Right atrium auricular region (tissue), 2 donors: ENCODE measurements around the gene SMYD3. TPM values are rescaled to one million over a fixed set of nuclear protein-coding genes. Genes with fewer than 3 reads are reported as not detected.

ENCODE experiments used
- DNase-seq: peaks from one replicate; pipeline ENCODE4 v3.0.0-alpha.2; 2019; ENCODE audit warnings: low spot score
- H3K27ac ChIP-seq, 2 donors: fragments of 200-600 bp; sonication (generic); 1 replicate in 1 of 2; 2 replicates in 1 of 2; pipeline ENCODE4 v1.5.1; 2016 to 2019
- H3K27me3 ChIP-seq, 2 donors: fragments of 200-600 bp; sonication (generic); one replicate each; pipeline versions ENCODE4 v1.5.1 to v1.6.0; 2017 to 2019
- H3K36me3 ChIP-seq: fragments of 200-600 bp; sonication (generic); one replicate; pipeline ENCODE4 v1.5.1; 2016
- H3K4me1 ChIP-seq, 2 donors: fragments of 200-600 bp; sonication (generic); one replicate each; pipeline versions ENCODE4 v1.5.1 to v1.6.0; 2017 to 2019
- H3K4me3 ChIP-seq, 2 donors: fragments of 200-600 bp; sonication (generic); 1 replicate in 1 of 2; 2 replicates in 1 of 2; pipeline ENCODE4 v1.5.1; 2017 to 2019; ENCODE audit warnings: mild to moderate bottlenecking in 1 of 2, moderate library complexity in 1 of 2
- H3K9me3 ChIP-seq, 2 donors: fragments of 200-600 bp; sonication (generic); one replicate each; pipeline ENCODE4 v1.5.1; 2019
- total RNA-seq, 2 donors: library from RNA; depleted of rRNA; stranded (reverse); fragments of >200 nt; gene quantifications; one replicate each; pipeline ENCODE4 v1.1.0, GENCODE V29; 2016
- TF ChIP-seq, protein P1 (sequence below), 2 donors: fragments of 200-600 bp; sonication (generic); IDR thresholded peaks; one replicate each; pipeline ENCODE4 v1.5.1; 2019; ENCODE audit warnings: antibody characterized with exemption in 2 of 2

Gene SMYD3
- total RNA-seq, 2 donors from 2014 or later, result 7.9 to 8.5 TPM

DNA sequence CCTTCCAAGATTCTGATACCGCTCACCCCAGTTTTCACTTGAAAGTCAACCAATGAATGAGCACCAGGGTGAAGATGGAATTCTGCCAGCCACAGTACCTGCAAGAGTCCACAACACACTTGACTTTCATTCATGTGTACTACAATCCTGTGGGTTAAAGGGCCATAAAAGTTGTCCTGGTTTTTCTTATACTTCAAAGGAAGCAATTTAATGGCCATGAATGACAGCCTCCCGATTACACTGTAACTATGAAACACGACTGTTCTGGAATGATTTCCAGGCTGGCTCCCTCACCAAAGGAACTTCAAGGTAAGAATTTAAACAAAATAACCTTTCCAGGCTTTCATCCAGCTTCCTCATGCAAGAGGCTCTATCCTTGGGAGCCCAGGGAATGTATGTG lies 502.8 kb downstream of the SMYD3 start:
- H3K9me3 ChIP-seq, result no peaks in the 10 kb centered on the region
- no peak overlapping the region for H3K27ac ChIP-seq
- H3K4me3 ChIP-seq, result no peak overlapping the region
- H3K36me3 ChIP-seq, result no peaks in the 10 kb centered on the region
- no peak for DNase-seq
- H3K4me1 ChIP-seq, result peaks cover 0 to 7% of the 10 kb centered on the region in 2 donors
- H3K27me3 ChIP-seq, result no peaks in the 10 kb centered on the region
- TF ChIP-seq, protein P1, sequence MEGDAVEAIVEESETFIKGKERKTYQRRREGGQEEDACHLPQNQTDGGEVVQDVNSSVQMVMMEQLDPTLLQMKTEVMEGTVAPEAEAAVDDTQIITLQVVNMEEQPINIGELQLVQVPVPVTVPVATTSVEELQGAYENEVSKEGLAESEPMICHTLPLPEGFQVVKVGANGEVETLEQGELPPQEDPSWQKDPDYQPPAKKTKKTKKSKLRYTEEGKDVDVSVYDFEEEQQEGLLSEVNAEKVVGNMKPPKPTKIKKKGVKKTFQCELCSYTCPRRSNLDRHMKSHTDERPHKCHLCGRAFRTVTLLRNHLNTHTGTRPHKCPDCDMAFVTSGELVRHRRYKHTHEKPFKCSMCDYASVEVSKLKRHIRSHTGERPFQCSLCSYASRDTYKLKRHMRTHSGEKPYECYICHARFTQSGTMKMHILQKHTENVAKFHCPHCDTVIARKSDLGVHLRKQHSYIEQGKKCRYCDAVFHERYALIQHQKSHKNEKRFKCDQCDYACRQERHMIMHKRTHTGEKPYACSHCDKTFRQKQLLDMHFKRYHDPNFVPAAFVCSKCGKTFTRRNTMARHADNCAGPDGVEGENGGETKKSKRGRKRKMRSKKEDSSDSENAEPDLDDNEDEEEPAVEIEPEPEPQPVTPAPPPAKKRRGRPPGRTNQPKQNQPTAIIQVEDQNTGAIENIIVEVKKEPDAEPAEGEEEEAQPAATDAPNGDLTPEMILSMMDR (IDR thresholded peaks at IDR 0.05), result no peak

DNA sequence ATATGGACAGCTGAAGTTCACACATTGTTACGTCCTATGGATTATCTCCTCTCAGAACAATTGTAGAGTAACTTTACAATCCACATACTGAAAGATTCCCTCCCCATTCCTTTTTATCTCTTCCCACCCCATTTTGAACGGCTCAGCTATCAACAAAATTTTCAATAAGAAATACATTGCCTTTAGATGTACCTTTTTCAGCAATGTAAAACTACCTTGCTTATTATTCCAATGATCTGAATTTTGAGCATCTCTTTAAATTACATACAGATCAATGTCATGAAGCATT lies 503.7 kb downstream of the SMYD3 start:
- no peak for DNase-seq
- H3K27me3 ChIP-seq, result no peaks in the 10 kb centered on the region
- no peaks in the 10 kb centered on the region for H3K36me3 ChIP-seq
- TF ChIP-seq, protein P1 (IDR thresholded peaks at IDR 0.05), result peak in 1 of 2 donors; percentile 23
- no peak overlapping the region for H3K4me3 ChIP-seq
- H3K27ac ChIP-seq, result no peak overlapping the region
- peaks cover 0 to 7% of the 10 kb centered on the region in 2 donors for H3K4me1 ChIP-seq
- H3K9me3 ChIP-seq, result no peaks in the 10 kb centered on the region

DNA sequence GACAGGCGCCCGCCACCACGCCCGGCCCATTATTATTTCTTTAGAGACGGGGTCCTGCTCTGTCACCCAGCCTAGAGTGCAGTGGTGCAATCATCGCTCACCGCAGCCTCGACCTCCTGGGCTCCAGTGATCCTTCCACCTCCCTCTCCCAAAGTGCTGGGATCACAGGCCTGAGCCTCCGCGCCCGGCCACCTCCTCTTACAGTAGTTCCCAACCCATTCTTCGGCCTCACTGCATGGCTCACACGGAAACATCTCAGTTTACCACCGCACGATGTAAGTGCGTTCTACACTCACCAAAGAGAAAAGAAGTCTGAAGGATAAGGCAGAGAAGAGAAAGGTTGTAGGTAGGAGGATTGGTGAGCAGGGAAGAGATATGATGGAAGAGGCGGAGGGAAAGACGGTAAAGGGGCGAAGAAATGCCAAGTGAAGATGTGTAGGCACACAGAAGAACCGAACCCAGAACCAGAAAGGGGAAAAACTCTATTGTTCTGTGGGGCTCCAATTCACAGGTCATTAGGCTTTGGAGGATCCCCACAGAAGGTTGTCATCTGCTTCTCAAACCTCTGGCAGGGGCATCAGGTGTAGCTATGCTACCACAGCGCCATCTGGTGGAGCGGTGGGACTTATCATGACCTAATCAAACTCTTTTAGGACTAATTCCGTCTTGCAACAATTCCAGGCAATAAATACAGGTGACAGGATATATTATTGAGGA lies 504.2 kb downstream of the SMYD3 start:
- no peaks in the 10 kb centered on the region for H3K36me3 ChIP-seq
- no peak overlapping the region for H3K27ac ChIP-seq
- H3K4me3 ChIP-seq, result no peak overlapping the region
- H3K9me3 ChIP-seq, result no peaks in the 10 kb centered on the region
- H3K4me1 ChIP-seq, result peaks cover 0 to 7% of the 10 kb centered on the region in 2 donors
- no peaks in the 10 kb centered on the region for H3K27me3 ChIP-seq
- DNase-seq, result peak; percentile 91
- TF ChIP-seq, protein P1 (IDR thresholded peaks at IDR 0.05), result peak; percentile 64 to 90

DNA sequence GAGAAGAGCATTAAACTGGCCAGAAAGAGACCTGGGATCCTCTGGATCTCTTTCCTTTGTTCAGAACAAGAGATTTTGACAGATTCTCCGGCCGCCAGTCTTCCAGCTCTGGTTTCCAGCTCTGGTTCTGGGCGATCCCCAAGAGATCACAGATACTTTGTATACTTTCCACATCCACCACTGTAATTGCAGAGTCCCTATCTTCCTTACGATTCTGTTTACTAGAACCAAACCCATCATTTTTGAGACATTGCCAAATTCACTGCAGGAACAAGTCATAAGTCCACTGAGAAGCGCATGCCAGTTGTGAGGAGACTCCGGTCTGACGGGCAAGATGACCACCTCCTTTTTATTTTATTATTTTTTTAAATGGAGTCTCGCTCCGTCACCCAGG lies 505.2 kb downstream of the SMYD3 start:
- peaks cover 0 to 14% of the 10 kb centered on the region in 2 donors for H3K4me1 ChIP-seq
- H3K9me3 ChIP-seq, result no peaks in the 10 kb centered on the region
- no peaks in the 10 kb centered on the region for H3K36me3 ChIP-seq
- no peak overlapping the region for H3K4me3 ChIP-seq
- no peak for DNase-seq
- H3K27me3 ChIP-seq, result no peaks in the 10 kb centered on the region
- TF ChIP-seq, protein P1 (IDR thresholded peaks at IDR 0.05), result no peak
- H3K27ac ChIP-seq, result no peak overlapping the region

DNA sequence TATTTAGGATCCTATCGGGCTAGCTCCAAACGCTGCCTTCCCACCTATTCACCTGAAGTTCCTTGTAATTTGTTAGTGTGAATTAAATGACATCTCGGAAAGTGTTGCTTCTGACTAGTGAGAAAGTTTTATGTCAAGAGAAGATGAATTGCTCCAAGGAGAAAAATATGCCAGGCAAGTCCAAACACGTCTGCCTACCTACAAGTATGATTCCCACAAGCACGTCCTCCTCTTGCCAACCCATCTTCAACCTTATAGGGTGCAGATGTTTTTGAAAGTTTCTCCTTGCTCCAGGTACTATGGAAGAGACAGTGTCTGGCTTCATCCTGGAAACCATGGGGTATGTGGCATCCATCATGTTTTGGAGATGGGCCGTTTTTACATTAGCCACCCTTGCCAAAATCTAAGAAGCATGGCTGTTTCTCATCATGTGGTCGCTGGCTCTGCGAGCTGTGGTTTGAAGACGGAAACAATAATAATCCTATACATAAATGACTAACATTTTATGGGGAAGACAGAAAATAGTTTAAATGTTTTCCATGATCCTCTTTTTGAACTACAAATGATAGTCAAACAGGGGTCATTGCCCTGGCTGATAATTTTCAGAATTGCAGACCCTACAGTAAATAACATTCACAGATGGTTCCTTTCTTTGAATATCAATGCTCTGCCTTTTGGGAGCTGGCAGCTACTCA lies 505.8 kb downstream of the SMYD3 start:
- Histone ChIP-seq H3K9me3 (no peaks in the 10 kb centered on the region), H3K36me3 (no peaks in the 10 kb centered on the region), H3K4me1 (peaks cover 0 to 14% of the 10 kb centered on the region in 2 donors), H3K27me3 (no peaks in the 10 kb centered on the region), H3K4me3 (no peak overlapping the region), H3K27ac (no peak overlapping the region)
- TF ChIP-seq, protein P1 (IDR thresholded peaks at IDR 0.05), result no peak
- no peak for DNase-seq
